AG10803 (cell line): Measurements from ENCODE around the gene EMILIN3.
A peak's percentile ranks its signal among the peaks of the same experiment; 100 is the strongest.

Experiments
- DNase-seq: peaks from one replicate; pipeline ENCODE4 v3.0.0; 2010; ENCODE audit warnings: low read depth
- H3K4me3 ChIP-seq: 2 replicates; pipeline ENCODE4 v1.5.1; 2011; ENCODE audit warnings: mild to moderate bottlenecking, low read length, control low read depth
- TF ChIP-seq, protein P1 (sequence below): conservative IDR thresholded peaks from 2 replicates; pipeline ENCODE4 v1.5.1; 2011; ENCODE audit warnings: mild to moderate bottlenecking, low read length, control low read depth, inconsistent platforms

EMILIN3 gene

DNA sequence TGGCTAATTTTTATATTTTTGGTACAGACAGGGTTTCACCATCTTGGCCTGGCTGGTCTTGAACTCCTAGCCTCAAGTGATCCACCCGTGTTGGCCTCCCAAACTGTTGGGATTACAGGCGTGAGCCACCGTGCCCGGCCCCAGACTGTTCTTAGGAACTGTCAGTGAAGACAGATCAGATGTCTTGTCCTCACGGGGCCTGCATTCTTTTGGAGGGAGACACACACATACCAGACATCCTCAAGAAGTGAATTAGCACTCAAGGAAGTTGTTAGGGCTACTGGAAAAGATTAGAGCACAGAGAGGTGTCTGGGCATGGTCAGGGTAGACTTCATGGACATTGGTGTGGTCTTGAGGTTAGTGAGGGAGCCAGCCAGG, 36.3 kb downstream of the EMILIN3 start:
- peak; percentile 68 for DNase-seq
- H3K4me3 ChIP-seq: no peak overlapping the region
- TF ChIP-seq, protein P1, sequence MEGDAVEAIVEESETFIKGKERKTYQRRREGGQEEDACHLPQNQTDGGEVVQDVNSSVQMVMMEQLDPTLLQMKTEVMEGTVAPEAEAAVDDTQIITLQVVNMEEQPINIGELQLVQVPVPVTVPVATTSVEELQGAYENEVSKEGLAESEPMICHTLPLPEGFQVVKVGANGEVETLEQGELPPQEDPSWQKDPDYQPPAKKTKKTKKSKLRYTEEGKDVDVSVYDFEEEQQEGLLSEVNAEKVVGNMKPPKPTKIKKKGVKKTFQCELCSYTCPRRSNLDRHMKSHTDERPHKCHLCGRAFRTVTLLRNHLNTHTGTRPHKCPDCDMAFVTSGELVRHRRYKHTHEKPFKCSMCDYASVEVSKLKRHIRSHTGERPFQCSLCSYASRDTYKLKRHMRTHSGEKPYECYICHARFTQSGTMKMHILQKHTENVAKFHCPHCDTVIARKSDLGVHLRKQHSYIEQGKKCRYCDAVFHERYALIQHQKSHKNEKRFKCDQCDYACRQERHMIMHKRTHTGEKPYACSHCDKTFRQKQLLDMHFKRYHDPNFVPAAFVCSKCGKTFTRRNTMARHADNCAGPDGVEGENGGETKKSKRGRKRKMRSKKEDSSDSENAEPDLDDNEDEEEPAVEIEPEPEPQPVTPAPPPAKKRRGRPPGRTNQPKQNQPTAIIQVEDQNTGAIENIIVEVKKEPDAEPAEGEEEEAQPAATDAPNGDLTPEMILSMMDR: no peak

DNA sequence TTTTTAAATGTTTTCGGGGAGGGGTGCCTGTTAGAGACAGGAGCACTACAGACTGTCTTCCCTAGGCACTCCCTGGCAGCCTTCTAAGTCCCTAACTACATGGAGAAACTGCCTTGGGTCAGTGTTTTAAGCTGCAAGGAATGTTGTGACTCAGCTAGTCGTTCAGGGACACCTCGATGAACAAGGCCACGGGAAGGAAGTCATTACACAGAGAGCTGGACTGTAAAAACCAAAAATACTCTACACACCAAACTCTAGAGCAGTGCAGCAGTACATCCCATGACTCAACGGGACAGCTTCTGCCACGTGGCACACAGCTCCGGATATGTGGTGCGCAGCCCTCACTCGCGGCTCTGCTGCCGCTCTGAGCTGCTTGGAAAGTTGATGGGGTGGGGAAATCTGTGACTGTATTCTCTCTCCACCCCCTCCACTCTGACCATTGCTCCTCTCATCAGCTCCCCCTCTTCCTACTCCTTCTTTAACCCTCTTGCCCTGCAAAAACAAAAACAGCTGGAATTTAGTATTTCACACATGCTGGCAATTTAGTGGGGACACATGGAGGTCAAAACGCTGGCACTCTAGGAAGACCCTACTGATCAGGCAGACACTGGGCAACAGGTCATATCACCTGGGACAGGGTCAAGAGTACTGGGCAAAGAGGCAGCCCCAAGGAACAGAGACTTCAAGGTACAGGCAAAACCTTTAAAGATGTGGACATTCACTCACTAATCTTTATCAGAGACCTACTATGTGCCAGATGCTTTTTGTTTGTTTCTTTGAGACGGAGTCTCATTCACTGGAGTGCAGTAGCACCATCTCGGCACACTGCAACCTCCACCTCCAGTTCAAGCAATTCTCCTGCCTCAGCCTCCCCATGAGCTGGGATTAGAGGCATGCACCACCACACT, 36.9 kb downstream of the EMILIN3 start:
- peak; percentile 99 for DNase-seq
- TF ChIP-seq, protein P1: no peak
- peak overlapping the region; percentile 33 for H3K4me3 ChIP-seq

DNA sequence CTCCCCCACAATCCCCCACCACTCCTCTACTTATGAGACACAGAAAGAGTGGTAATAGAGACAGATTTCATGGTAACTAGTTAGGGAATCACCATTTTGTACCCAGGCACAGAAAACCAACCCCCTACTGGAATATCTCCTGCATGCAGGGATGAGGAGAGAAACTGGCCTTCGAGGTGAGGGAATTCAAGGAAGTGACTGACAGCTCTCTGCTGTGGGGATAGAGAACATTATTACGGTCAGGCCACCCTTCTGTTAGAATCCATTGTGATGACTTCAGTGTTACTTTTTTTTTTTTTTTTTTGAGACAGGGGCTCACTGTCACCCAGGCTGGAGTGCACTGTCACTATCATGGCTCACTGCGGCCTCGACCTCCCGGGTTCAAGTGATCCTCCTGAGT, 39.4 kb downstream of the EMILIN3 start:
- DNase-seq: no peak
- TF ChIP-seq, protein P1: no peak
- H3K4me3 ChIP-seq: no peak overlapping the region

DNA sequence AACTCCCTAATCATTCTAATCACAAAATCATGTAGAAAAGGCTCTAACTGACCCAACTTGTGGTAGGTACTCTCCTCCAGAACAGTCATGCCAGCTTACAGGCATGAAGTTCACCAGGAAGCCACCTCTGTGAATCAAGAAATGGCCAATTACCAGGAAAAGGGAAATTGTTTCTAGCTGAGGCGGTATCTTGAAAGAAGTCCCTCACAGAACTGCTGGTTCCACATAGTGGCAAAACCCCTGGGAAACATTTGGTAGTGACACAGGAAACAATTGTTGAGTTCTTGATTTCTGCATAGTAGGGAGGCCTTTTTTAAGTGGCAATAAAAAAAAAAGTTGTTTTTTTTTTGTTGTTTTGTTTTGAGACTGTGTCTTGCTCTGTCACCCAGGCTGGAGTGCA, 45.6 kb downstream of the EMILIN3 start:
- H3K4me3 ChIP-seq: no peak overlapping the region
- DNase-seq: no peak
- TF ChIP-seq, protein P1: no peak

DNA sequence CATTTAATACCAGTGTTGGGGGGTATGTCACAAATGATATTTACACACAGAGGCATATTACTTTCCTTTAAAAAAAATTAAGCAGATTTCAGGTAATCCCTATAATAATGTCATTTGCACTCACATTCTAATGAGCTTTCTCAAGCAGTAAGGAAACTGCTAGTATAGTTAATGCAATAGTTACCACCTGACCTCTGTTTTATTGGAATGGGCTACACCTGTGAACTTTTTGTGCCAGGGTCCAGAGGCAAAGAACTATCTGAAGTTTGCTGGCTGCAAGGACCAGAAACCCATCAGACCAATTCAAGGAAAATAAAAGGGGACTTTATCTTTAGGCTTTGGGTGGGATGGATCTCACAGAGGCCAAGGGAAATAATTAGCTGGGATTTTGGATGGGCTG, 46.2 kb downstream of the EMILIN3 start:
- TF ChIP-seq, protein P1: no peak
- no peak overlapping the region for H3K4me3 ChIP-seq
- no peak for DNase-seq

DNA sequence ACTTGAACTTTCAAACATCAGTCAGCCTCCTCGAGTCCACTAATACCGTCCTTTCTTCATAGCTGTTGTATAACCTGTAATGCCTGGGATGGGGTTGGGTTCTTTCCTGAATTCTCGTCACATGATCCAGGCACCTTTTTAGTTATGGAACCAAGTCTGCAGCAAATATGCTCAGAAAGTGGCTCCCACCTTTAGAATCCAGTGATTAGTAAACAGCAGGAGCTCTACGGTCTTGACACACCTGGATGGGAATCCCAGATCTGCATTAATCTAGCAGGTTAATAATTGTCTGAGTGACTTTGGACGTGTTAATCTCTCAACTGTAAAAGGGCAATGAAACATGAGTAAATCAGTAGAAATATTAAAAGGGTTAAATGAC, 48.4 kb downstream of the EMILIN3 start:
- H3K4me3 ChIP-seq: peak overlapping the region; percentile 70
- TF ChIP-seq, protein P1: no peak
- no peak for DNase-seq
